ENCODE results near the gene C17orf114.

The C17orf114 gene

GRCh38 chr17:4822835-4823234 is 20.7 kb upstream of the C17orf114 start:
- no peak for TF ChIP-seq ZFX (IDR thresholded peaks at IDR 0.05; ENCODE audit: borderline replicate concordance)
- TF ChIP-seq, protein P1, sequence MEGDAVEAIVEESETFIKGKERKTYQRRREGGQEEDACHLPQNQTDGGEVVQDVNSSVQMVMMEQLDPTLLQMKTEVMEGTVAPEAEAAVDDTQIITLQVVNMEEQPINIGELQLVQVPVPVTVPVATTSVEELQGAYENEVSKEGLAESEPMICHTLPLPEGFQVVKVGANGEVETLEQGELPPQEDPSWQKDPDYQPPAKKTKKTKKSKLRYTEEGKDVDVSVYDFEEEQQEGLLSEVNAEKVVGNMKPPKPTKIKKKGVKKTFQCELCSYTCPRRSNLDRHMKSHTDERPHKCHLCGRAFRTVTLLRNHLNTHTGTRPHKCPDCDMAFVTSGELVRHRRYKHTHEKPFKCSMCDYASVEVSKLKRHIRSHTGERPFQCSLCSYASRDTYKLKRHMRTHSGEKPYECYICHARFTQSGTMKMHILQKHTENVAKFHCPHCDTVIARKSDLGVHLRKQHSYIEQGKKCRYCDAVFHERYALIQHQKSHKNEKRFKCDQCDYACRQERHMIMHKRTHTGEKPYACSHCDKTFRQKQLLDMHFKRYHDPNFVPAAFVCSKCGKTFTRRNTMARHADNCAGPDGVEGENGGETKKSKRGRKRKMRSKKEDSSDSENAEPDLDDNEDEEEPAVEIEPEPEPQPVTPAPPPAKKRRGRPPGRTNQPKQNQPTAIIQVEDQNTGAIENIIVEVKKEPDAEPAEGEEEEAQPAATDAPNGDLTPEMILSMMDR (IDR thresholded peaks at IDR 0.05), result no peak
- no peak overlapping the region for H3K27ac ChIP-seq

DNA sequence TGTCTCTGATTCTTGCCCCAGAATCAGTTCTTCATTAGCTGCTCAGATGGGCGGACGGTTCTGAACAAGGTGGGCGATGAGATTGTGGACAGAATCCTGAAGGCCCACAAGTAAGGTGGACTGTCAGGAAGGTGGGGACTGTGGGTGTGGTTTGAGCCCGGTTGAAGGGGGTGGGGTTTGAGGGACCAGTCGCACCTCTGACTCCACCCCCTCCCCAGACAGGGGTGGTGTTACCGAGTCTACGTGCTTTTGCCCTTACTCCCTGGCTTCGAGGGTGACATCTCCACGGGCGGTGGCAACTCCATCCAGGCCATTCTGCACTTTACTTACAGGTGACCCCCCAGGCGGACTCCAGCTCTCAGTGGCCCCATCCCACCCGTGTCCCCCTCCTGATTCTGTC is 16.1 kb upstream of the C17orf114 start:
- H3K27ac ChIP-seq, result no peak overlapping the region
- TF ChIP-seq, protein P1 (IDR thresholded peaks at IDR 0.05), result no peak
- no peak for TF ChIP-seq ZFX (IDR thresholded peaks at IDR 0.05; ENCODE audit: borderline replicate concordance)

- no peak for TF ChIP-seq ZFX (IDR thresholded peaks at IDR 0.05; ENCODE audit: borderline replicate concordance)
- TF ChIP-seq, protein P1 (IDR thresholded peaks at IDR 0.05), result no peak
- H3K27ac ChIP-seq, result no peak overlapping the region
Measured at GRCh38 chr17:4816826-4817225, 14.7 kb upstream of the C17orf114 start.

- no peak overlapping the region for H3K27ac ChIP-seq
- TF ChIP-seq ZFX (IDR thresholded peaks at IDR 0.05; ENCODE audit: borderline replicate concordance), result no peak
- TF ChIP-seq, protein P1 (IDR thresholded peaks at IDR 0.05), result no peak
Measured at GRCh38 chr17:4815043-4815675, 13.0 kb upstream of the C17orf114 start.

DNA sequence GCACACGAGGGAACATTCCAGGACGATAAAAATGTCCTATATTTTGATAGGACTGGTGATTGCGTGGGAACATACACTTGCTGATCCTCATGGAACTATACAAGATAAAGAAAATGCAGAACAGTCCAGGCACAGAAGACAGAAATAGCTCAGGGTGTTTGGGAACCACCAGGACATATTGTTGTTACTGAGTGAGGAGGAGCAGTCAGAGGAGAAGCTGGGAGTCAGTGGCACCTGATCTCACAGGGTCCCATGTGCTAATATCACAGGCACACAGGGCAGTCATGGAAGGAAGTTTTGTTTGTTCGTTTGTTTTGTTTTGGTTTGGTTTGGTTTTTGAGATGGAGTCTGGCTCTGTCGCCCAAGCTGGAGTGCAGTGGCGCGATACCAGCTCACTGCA is 10.6 kb upstream of the C17orf114 start:
- TF ChIP-seq, protein P1 (IDR thresholded peaks at IDR 0.05), result no peak
- no peak overlapping the region for H3K27ac ChIP-seq

- TF ChIP-seq ZFX (IDR thresholded peaks at IDR 0.05; ENCODE audit: borderline replicate concordance), result no peak
- TF ChIP-seq, protein P1 (IDR thresholded peaks at IDR 0.05), result no peak
- no peak overlapping the region for H3K27ac ChIP-seq
Measured at GRCh38 chr17:4811471-4811870, 9.3 kb upstream of the C17orf114 start.

DNA sequence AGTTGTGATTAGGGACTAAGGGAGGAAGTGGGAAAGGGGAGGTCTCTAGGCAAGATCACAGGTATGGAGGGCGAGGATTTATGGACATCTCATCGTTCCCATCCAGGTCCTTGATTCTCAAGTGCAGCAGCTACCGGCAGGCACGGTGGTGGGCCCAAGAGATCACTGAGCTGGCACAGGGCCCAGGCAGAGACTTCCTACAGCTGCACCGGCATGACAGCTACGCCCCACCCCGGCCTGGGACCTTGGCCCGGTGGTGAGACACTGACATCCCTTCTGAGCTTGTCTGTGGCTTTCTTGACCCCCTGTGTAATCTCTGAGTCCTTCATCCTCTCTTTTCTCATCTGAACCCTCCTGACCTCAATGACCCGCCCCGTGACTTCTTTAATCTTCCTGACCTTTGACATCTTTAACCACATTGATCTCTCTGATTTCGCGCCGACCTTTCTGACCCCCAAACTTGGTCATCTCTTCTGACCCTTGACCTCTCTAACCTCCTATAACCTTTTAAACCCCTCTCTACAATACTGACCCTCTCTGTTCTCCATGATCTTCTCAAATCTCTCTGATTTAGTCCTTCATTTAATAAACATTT is 8.7 kb upstream of the C17orf114 start:
- TF ChIP-seq, protein P1 (IDR thresholded peaks at IDR 0.05), result no peak
- TF ChIP-seq ZFX (IDR thresholded peaks at IDR 0.05; ENCODE audit: borderline replicate concordance), result no peak
- H3K27ac ChIP-seq, result no peak overlapping the region

All from 22Rv1 (cell line).